ENCODE data around the gene FBXL16.

Gene FBXL16

DNA sequence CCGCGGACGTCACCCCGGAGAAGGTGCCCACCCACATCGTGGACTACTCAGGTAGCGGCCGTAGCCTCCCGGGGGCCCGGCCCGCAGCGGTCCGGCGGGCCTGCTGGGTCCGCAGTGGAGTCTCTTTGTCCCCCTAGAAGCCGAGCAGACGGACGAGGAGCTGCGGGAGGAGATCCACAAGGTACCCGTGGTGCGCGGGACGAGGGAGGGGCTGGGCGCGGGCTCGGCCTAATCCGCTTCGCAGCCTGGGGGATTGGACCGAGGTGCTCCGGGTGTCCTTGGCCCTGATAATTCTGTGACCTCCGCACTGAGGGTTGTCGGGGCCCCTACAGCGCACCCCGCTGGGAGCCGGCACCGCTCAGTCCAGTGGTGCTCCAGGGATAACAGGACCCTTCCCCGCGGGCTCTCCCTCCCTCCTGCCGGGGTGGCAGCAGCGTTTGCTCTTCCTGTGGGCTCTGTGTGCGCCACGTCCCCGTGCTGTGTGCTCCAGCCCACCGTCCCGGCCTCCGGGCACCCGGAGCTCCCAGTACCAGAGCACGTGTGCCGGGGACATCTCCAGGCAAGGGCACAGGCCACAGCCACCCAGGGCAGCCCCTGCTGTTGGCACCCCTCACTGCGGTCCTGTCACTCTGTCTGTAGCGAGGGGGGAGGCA is 37.0 kb downstream of the FBXL16 start:
- no peak for FAIRE-seq
- no peak for DNase-seq (ENCODE audit: extremely low spot score, insufficient read length, low read depth)

- FAIRE-seq (peak; percentile 83), DNase-seq (ENCODE audit: extremely low spot score, insufficient read length, low read depth) (peak; percentile 74)
Measured at GRCh38 chr16:667780-668518, 37.7 kb downstream of the FBXL16 start, which contains the start of gene RHOT2. Gene RHOT2 (plus strand): TSS chr16:668132. CDS start chr16:668200, 68 bp downstream.

DNA sequence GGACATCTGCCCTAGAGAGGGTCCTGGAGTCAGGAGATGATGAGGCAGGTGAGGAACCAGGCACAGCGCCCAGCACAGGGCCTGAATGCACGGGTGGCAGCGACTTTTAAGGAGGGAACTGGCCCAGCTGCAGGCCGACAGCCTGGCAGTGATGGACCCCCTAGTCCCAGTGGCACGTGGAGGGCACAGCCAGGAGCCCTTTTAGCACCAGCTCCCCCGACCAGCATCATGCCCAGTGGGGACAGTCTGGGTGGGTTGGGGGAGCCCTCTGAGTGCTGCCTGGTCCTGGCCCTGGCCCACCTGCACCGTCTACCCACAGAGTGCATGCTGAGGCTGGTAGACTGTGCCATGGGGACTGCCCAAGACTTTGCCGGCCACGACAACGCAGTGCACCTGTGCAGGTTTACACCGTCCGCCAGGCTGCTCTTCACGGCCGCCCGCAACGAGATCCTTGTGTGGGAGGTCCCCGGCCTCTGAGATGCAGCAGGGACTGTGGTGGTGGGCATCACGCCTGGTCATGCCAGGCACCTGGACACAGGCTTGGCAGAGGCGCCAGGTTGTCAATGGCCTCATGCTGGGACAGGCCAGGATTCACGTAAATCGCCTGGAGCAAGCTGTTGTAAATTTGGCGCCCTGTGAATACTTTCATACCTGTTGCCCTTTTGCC is 38.4 kb downstream of the FBXL16 start:
- FAIRE-seq (no peak), DNase-seq (ENCODE audit: extremely low spot score, insufficient read length, low read depth) (no peak)

DNA sequence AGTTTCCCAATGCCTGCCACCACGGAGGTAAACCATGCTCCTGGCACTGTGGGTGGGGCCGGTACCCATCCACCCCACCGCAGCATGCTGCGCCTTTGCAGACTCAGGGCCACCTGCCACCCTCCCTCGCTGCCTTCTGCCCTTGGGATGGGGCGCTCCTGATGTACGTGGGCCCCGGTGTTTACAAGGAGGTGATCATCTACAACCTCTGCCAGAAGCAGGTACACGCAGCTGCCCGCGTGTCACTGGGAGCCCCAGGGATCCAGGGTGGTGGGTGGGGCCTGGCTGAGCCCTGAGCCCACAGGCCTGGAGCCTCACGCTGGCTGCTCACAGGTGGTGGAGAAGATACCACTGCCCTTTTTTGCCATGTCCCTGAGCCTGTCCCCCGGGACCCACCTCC is 39.0 kb downstream of the FBXL16 start:
- DNase-seq (ENCODE audit: extremely low spot score, insufficient read length, low read depth): no peak
- FAIRE-seq: no peak

GRCh38 chr16:662597-662996 is 43.0 kb downstream of the FBXL16 start:
- FAIRE-seq (no peak), DNase-seq (ENCODE audit: extremely low spot score, insufficient read length, low read depth) (no peak)

GRCh38 chr16:662095-662494 is 43.5 kb downstream of the FBXL16 start:
- DNase-seq (ENCODE audit: extremely low spot score, insufficient read length, low read depth): no peak
- no peak for FAIRE-seq

DNA sequence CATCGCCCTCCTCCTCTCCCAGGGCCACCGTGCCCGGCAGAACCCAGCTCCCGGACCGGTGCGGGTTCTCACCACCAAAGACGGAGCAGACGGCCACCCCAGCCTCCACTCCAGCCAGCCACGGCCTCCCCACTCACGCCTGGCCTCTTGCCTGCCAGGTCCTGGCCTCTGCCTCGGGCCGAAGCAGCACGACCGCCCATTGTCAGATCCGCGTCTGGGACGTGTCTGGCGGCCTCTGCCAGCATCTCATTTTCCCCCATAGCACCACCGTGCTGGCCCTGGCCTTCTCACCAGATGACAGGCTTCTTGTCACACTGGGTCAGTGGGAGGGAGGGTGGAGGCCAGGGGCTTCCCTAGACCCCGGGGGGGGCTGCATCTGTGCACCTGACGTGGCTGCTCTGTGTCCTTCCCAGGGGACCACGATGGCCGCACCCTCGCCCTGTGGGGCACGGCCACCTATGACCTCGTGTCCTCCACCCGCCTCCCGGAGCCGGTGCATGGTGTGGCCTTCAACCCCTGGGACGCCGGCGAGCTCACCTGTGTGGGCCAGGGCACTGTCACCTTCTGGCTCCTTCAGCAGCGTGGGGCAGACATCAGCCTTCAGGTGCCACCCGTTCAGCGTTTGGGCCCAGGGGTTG is 44.3 kb downstream of the FBXL16 start:
- DNase-seq (ENCODE audit: extremely low spot score, insufficient read length, low read depth): no peak
- no peak for FAIRE-seq

GRCh38 chr16:660459-661183 is 45.0 kb downstream of the FBXL16 start:
- FAIRE-seq (peak; percentile 66), DNase-seq (ENCODE audit: extremely low spot score, insufficient read length, low read depth) (peak; percentile 88)

GRCh38 chr16:660132-660458 is 45.5 kb downstream of the FBXL16 start:
- no peak for FAIRE-seq
- DNase-seq (ENCODE audit: extremely low spot score, insufficient read length, low read depth): no peak

GRCh38 chr16:659618-660017 is 46.0 kb downstream of the FBXL16 start:
- FAIRE-seq (no peak), DNase-seq (ENCODE audit: extremely low spot score, insufficient read length, low read depth) (no peak)

DNA sequence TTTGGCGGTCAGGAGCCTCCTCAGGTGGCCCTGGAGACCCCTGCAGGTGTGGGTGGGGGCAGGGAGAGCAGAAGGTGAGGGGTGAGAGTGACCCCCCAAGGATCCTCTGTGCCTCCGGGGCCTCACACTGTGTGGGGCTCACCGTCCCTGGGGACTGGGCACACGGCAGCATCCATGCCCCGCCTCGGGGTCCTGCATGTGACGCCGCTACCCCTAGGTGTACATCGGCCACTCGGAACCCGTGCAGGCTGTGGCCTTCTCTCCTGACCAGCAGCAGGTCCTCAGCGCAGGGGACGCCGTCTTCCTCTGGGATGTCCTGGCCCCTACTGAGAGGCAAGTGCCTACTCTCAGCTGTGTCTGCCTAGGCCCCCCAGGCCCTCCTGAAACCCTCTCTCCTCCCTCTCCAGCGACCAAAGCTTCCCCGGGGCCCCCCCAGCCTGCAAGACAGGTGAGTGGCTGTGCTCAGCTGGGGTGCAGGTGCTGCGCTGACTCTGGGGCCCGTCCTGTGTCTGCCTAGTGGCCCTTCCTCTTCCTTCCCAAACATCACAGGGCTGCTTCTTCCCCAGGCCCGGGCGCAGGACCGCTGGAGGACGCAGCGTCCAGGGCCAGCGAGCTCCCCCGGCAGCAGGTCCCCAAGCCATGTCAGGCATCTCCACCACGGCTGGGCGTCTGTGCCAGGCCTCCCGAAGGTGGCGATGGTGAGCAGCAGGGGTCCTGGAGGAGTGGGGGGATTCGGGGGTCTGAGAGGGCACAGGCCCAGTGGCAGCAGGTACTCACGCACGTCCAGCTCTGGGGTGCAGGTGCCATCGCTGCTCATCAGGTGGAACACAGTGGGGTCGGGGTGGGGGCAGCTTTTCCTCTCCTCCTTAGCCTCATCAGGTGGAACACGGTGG is 46.7 kb downstream of the FBXL16 start:
- DNase-seq (ENCODE audit: extremely low spot score, insufficient read length, low read depth) (no peak), FAIRE-seq (no peak)

GRCh38 chr16:657487-657886 is 48.1 kb downstream of the FBXL16 start:
- DNase-seq (ENCODE audit: extremely low spot score, insufficient read length, low read depth): no peak
- FAIRE-seq: no peak

DNA sequence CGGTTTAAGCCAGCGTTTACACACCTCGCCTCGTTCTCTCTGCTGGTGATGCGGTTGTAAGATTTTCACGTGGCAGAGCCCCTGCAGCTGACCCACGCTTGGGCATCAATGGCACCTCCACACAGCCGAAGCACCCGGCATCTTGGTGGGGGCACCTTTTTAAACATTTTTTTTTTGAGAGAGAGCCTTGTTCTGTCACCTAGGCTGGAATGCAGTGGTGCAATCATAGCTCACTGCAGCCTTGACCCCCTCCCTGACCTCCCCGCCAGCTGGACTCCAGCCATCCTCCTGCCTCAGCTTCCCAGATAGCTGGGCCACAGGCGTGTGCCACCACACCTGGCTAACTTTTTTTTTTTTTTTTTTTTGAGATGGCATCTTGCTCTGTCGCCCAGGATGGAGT is 51.6 kb downstream of the FBXL16 start:
- FAIRE-seq (no peak), DNase-seq (ENCODE audit: extremely low spot score, insufficient read length, low read depth) (no peak)

GRCh38 chr16:652454-653305 is 52.9 kb downstream of the FBXL16 start:
- FAIRE-seq: no peak
- DNase-seq (ENCODE audit: extremely low spot score, insufficient read length, low read depth): no peak

DNA sequence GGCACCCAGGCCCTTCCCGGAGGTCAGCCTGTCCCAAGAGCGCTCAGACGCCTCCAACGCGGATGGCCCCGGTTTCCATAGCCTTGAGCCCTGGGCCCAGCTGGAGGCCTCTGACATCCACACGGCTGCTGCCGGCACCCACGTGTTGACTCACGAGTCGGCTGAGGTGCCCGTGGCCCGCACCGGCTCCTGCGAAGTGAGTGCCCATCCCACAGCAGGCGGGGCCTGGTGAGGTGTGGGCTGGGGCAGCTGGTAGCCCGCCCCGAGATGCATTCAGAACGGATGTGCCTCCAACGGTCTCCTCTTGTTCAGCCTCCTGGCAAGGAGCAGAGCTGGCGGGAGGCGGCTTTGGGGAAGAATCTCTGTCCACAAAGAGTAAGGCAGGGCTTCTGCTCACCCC is 53.8 kb downstream of the FBXL16 start:
- FAIRE-seq (no peak), DNase-seq (ENCODE audit: extremely low spot score, insufficient read length, low read depth) (no peak)

- DNase-seq (ENCODE audit: extremely low spot score, insufficient read length, low read depth): no peak
- FAIRE-seq: no peak
Measured at GRCh38 chr16:649631-650030, 56.0 kb downstream of the FBXL16 start.

DNA sequence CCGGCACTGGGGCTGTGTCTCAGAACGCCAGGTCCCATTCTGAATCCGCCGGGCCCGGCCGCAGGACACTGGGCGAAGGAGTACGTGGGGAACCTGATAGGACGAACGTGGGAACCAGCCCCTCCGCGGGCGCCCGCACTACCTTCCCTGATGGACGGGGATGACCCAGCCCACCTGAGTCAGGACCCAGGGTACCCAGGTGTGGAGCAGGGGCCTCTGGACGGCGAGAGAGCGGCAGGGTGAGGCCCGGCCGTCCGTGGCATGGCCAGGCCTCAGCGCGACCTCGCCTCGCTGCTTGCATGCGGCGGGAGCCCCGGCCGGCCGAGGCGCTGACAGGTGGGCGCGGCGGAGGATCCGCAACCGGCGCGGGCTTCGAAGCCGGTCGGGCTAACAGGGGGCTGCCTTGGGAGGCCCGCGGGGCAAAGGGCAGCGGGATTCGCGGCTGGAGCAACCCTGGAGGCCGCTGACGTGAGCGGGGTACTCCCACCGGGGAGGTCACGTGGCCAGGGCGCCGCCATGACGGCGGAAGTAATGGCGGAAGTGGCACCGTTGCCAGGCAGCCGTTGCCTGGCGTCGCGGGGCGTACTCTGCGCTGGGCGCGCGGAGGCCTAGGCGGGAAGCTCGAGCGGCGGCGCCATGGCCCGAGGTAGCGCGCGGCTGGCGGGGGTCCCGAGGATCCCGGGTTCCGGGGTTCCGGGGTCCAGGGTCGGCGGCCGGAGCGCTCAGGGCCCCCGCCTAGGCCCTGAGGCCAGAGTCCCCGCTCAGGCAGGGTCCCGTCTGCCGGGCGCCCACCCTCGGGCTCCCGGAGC is 56.6 kb downstream of the FBXL16 start, which contains the start of gene WDR90:
Gene WDR90 (plus strand): TSS at position 585 of the 809 bp plus-strand sequence. CDS start 52 bp downstream, at position 637.
- peak; percentile 98 for DNase-seq (ENCODE audit: extremely low spot score, insufficient read length, low read depth)
- FAIRE-seq: peak; percentile 94
